Stimulated activated CD8-positive, alpha-beta memory T cell treated with anti-CD3 and anti-CD28 coated beads, Interleukin-2, amount 100 ng/mL, for 48 hours (primary cell): ENCODE data around the gene MYBPH.

Experiments used
- DNase-seq, 2 donors: peaks; one replicate each; pipeline ENCODE4 v3.0.0-alpha.2; 2020; ENCODE audit warnings: low read depth in 2 of 2

The MYBPH gene

GRCh38 chr1:203148579-203148978 is 27.0 kb downstream of the MYBPH start:
- no peak for DNase-seq

- DNase-seq: no peak
Measured at GRCh38 chr1:203148127-203148526, 27.5 kb downstream of the MYBPH start.

DNA sequence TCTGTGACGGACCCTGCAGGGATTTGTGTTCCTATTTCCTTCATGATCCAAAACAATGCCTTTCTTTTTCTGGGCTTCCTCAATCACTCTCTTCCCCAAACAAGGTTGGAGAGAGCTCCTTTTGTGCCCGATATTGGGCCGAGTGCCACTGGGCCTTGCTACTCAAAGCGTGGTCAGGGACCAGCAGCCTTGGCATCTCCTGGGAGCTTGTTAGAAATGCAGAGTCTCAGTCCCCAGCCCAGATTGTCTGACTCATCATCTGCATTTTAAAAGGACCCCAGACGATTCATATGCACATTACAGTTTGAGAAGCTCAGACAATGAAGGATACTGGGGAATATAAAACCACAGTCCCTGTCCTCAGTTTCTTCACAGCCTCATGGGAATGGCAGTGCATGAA is 28.2 kb downstream of the MYBPH start:
- no peak for DNase-seq

- no peak for DNase-seq
Measured at GRCh38 chr1:203146537-203146936, 29.1 kb downstream of the MYBPH start.

GRCh38 chr1:203146042-203146369 is 29.6 kb downstream of the MYBPH start:
- DNase-seq: no peak

GRCh38 chr1:203145321-203146041 is 30.1 kb downstream of the MYBPH start:
- no peak for DNase-seq

GRCh38 chr1:203144661-203145060 is 31.0 kb downstream of the MYBPH start:
- DNase-seq: no peak

GRCh38 chr1:203143641-203144040 is 32.0 kb downstream of the MYBPH start:
- no peak for DNase-seq

- no peak for DNase-seq
Measured at GRCh38 chr1:203142684-203143408, 32.8 kb downstream of the MYBPH start.

GRCh38 chr1:203142124-203142523 is 33.5 kb downstream of the MYBPH start:
- no peak for DNase-seq

- DNase-seq: no peak
Measured at GRCh38 chr1:203140743-203141520, 34.7 kb downstream of the MYBPH start.

DNA sequence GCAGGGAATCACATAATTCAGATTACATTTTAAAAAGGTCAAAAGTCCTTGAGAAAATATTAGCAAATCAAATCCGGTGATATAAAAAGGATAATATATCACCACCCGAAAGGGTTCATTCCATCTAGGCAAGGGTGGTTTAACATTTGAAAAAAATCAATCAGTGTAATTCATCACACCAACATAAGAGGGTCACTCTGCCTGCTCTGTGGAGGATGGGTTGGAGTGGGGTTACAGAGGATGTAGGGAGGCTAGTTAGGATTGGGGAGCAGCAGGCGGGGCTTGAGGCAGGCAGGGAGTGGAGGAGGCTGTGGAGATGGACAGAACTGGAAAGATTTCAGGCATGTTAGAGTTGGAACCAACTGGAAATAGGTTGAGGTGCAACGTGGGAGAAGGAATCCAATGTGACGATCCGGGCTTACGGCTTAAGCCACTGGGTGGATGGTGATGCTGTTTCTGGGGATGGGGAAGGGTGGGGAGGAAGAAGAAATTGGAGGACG is 35.6 kb downstream of the MYBPH start:
- DNase-seq: no peak

DNA sequence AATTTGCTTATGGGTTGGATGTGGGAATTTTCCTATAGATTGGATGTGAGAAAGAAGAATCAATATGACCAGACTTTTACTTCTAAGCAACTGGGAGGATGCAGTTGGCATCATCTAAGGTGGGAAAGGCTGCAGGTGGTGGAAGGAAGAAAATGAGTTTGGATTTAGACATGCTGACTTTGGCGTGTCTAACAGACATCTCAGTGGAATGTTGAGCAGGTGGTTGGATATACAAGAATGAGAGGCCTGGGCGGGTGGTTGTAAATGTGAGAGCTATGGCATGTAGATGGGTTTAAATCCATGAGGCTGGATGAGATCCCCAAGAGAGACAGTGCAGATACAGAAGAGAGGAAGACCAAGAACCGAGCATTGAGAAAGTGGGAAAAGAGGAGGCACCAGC is 37.6 kb downstream of the MYBPH start:
- no peak for DNase-seq

- DNase-seq: no peak
Measured at GRCh38 chr1:203137324-203137723, 38.3 kb downstream of the MYBPH start.

DNA sequence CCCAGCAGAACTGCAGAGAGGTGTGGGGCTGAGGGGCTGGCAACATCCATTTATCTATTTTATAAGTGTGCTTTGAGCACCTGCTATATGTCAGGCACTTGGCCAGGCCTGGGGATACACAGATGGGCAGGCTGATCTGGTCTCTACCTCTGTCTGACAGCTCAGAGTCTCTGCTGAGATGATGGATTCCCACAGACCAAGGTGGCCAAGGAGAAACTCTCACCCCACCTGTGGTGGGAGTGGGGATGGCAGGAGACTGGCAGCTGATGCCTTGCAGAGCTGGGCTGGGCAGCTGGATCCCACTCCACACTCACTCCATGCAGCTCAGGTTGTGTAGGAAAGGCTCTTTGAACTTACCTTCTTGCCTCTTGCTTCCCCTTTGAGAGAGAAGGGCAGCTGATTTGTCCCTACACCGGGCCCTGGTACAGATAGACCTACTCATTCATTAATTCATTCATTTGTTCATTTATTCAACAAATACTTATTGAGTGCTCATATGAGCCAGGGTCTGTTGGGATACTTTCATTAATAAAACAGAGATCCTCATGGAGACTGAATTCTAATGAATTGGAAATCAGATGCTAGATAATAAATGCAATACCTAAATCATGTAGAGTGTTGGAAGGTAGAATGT is 39.1 kb downstream of the MYBPH start:
- DNase-seq: no peak

- DNase-seq: no peak
Measured at GRCh38 chr1:203135636-203136305, 39.9 kb downstream of the MYBPH start.

DNA sequence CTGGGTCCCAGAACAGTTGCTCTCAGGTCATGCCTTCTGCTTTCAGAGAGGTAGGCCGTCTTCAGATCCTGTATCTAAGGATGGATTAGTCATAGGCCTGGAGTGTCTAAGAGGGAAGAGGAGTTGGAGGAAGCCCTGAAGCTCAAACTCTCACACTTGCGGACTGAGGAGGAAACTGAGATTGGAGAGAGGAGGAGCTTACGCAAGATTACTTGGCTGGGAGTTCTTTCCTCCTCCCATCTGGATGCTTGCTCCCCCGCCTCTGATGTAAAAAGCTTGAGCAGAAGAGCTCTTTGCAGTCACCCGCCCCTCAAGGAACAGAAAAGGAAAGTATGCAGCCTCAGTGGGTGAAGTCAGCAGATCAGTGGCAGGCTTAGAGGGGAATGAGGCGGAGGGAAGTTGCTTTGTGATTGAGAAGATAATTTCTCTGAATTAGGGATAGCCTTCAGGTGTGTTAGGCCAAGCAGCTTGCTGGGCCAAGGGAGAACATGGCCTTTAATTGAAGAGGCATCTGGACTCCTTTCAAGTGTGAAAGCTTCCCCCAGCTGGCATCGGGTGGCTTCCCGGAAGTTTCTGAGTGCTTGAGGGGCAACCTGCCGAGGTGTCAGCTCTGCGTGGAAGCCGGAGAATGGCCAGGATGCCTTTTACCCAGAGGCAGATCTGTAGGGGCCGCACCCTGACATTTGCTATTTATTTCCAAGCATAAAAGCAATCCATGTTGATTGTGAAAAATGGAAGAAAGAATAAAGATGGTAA is 41.5 kb downstream of the MYBPH start:
- no peak for DNase-seq

DNA sequence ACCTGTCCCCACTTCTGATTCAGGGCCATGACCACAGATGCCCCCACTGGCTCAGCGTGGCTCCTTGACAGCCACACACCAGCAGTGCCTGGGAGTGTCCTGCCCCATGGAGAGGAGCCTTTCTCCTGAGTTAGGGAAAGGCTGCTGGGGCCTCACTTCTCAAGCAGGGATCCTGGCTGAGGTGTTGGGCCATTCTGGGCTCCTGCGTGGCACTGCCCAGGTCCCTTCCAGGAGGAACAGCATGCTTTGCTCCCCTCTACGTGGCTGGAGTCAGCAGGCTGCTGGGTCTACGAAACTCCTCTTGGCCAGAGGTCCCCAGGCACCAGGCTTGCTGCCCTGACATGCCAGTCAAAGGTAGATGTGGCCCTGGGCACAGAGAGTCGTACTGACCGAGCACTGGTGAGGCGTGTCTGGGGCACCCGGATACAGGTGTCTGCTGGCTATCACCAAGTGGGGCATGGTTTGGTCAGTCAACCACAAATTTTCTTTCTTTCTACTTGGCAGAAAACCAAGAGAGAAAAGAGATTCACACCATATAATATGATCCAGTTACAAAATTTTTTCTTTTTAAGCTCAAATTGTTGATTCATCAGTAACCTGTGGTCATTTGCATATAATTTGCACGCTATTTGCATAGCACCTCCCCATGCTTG is 44.0 kb downstream of the MYBPH start:
- DNase-seq: no peak

- no peak for DNase-seq
Measured at GRCh38 chr1:203130358-203130985, 45.2 kb downstream of the MYBPH start.
